Measurements from ENCODE around the gene FCHO2. TPM values are rescaled to one million over a fixed set of nuclear protein-coding genes. Genes with fewer than 3 reads are reported as not detected.

FCHO2 gene
- total RNA-seq, 2 experiments from 2014 or later: 0.54 to 0.93 TPM

DNA sequence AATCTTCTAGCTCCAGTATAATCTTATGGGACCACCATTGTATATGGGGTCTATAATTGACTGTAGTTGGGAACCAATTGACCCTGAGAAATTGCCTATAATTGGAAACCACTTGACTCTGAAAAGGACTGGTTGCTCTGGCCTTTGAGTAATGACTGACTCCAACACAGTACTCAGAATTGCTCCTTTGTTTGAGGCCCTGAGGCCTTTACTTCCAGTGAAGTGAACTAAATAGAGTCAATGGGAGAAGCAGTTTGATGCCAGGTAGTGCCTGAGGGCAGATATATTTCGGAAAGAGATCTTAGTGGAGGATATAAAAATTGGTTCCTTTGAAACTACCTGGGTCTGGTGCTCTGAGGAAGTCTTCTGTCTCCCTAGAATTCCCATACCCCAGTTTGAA is 148.5 kb downstream of the FCHO2 start:
- CTCF ChIA-PET: no interaction called here
- no peaks in the 10 kb centered on the region for H3K36me3 Mint-ChIP-seq (ENCODE audit: low read depth)
- no peak for DNase-seq
- no peak overlapping the region for H3K27ac Mint-ChIP-seq
- intact Hi-C loops (cut with micrococcal nuclease): no loop called here
- H3K9me3 Mint-ChIP-seq: no peaks in the 10 kb centered on the region
- peaks cover 46% of the 10 kb centered on the region for H3K27me3 Mint-ChIP-seq (ENCODE audit: low read depth)
- no peaks in the 10 kb centered on the region for H3K4me1 Mint-ChIP-seq (ENCODE audit: low read depth)
- no peak overlapping the region for H3K4me3 Mint-ChIP-seq

DNA sequence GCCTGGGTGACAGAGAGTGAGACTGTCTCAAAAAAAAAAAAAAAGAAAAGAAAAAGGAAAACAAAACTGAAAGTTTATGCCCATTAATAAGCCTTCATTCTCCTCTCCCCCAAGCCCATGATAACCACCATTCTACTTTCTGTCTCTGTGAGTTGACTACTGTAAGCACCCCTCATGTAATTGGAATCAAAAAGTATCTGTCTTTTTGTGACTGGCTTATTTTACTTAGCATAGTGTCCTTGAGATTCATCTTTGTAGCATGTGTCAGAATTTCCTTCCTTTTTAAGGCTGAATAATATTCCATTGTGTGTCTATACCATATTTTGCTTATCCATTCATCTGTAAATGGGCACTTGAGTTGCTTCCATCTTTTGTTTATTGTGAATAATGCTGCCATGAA is 150.5 kb downstream of the FCHO2 start:
- CTCF ChIA-PET: no interaction called here
- Mint-ChIP-seq H3K36me3 (ENCODE audit: low read depth) (no peaks in the 10 kb centered on the region), H3K4me3 (no peak overlapping the region), H3K27me3 (ENCODE audit: low read depth) (peaks cover 46% of the 10 kb centered on the region), H3K27ac (no peak overlapping the region), H3K9me3 (no peaks in the 10 kb centered on the region), H3K4me1 (ENCODE audit: low read depth) (no peaks in the 10 kb centered on the region)
- intact Hi-C loops (cut with micrococcal nuclease): no loop called here
- no peak for DNase-seq

DNA sequence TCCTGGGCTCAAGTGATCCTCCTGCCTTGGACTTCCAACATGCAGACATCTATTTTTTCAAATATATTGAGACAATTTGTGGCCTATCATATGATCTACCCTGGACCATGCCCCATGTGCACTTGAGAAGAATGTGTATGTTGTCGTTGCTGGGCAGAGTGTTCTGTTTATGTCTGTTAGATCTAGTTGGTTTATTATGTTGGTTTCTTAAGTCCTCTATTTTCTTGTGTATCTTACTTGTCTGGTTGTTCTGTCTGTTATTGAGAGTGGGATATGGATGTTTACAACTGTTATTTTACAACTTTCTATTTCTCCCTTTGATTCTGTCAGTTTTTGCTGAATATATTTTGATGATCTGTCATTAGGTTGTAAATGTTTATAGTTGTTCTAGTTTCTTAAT is 154.3 kb downstream of the FCHO2 start:
- Mint-ChIP-seq H3K9me3 (no peaks in the 10 kb centered on the region), H3K36me3 (ENCODE audit: low read depth) (no peaks in the 10 kb centered on the region), H3K27ac (no peak overlapping the region), H3K4me3 (no peak overlapping the region), H3K27me3 (ENCODE audit: low read depth) (peaks cover 60% of the 10 kb centered on the region), H3K4me1 (ENCODE audit: low read depth) (no peaks in the 10 kb centered on the region)
- intact Hi-C loops (cut with micrococcal nuclease): no loop called here
- CTCF ChIA-PET: interaction anchor here (0.6 kb wide), 1 partner anchor 43 kb away, joined by 4 read pairs; no protein-coding TSS in a partner anchor
- no peak for DNase-seq

DNA sequence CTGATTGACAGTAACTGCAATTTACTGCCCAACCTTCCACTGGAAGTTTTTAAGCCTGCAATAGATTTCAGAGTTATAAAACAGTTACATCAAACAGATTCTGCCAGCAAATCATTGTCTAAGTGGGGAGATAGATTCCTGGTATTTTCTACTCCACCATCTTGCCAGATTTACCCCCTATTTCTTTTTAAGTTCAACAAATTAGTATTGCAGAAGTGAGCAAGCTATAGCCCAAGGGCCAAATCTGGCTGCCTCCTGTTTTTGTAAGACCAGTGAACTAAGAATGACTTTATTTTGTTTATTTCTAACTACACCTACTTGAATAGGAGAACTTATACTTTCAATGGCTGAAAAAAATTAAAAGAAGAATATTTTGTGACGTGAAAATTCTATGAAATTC is 155.7 kb downstream of the FCHO2 start:
- Mint-ChIP-seq H3K9me3 (no peaks in the 10 kb centered on the region), H3K4me1 (ENCODE audit: low read depth) (no peaks in the 10 kb centered on the region), H3K4me3 (no peak overlapping the region), H3K36me3 (ENCODE audit: low read depth) (no peaks in the 10 kb centered on the region), H3K27ac (no peak overlapping the region), H3K27me3 (ENCODE audit: low read depth) (peaks cover 64% of the 10 kb centered on the region)
- CTCF ChIA-PET: no interaction called here
- DNase-seq: no peak
- intact Hi-C loops (cut with micrococcal nuclease): no loop called here

- Mint-ChIP-seq H3K27me3 (ENCODE audit: low read depth) (peaks cover 67% of the 10 kb centered on the region), H3K9me3 (no peaks in the 10 kb centered on the region), H3K4me1 (ENCODE audit: low read depth) (no peaks in the 10 kb centered on the region), H3K27ac (no peak overlapping the region), H3K4me3 (no peak overlapping the region), H3K36me3 (ENCODE audit: low read depth) (no peaks in the 10 kb centered on the region)
- CTCF ChIA-PET: interaction anchor here (0.6 kb wide), 1 partner anchor 460 kb away, joined by 4 read pairs; no protein-coding TSS in a partner anchor
- no peak for DNase-seq
- intact Hi-C loops (cut with micrococcal nuclease): no loop called here
These were observed 156.5 kb downstream of the FCHO2 start for GRCh38 chr5:73112359-73112758.

DNA sequence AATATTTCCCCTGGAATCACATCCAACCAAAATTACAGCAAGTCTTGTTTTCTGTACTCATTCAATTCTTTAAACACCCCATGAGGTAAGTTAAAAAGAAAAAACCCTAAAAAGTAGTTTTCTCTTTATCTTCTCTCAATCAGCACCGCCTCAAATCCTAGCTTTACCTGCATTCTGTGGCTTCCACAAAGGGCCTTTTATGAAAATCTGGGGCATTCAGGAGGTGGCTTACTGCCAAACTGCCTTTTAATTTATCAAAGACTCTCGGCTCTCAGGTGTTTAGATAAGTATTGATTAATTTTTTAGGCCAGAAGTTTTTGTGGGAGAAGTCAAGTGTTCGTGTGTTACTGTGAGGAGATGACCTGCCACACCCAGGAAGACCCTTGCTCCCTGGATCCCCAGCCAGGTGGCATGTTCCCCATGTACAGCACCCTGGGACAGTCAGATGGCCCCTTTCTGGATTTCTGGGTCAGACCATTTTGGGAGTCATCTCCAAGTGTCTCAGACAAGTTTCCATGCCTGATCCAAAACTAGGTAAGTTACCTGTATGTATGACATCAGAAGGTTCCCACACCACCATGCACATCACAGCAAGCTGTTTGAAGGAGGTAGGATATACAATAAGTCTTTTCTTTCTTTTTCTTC is 158.3 kb downstream of the FCHO2 start:
- no peak for DNase-seq
- Mint-ChIP-seq H3K27me3 (ENCODE audit: low read depth) (peaks cover 72% of the 10 kb centered on the region), H3K4me1 (ENCODE audit: low read depth) (no peaks in the 10 kb centered on the region), H3K36me3 (ENCODE audit: low read depth) (no peaks in the 10 kb centered on the region), H3K4me3 (no peak overlapping the region), H3K9me3 (no peaks in the 10 kb centered on the region), H3K27ac (no peak overlapping the region)
- CTCF ChIA-PET: no interaction called here
- intact Hi-C loops (cut with micrococcal nuclease): no loop called here

- H3K36me3 Mint-ChIP-seq (ENCODE audit: low read depth): no peaks in the 10 kb centered on the region
- intact Hi-C loops (cut with micrococcal nuclease): no loop called here
- DNase-seq: no peak
- H3K4me1 Mint-ChIP-seq (ENCODE audit: low read depth): peaks cover 6% of the 10 kb centered on the region
- no peak overlapping the region for H3K4me3 Mint-ChIP-seq
- H3K9me3 Mint-ChIP-seq: no peaks in the 10 kb centered on the region
- CTCF ChIA-PET: no interaction called here
- peaks cover 71% of the 10 kb centered on the region for H3K27me3 Mint-ChIP-seq (ENCODE audit: low read depth)
- H3K27ac Mint-ChIP-seq: no peak overlapping the region
These were observed 159.7 kb downstream of the FCHO2 start for GRCh38 chr5:73115399-73116051.

DNA sequence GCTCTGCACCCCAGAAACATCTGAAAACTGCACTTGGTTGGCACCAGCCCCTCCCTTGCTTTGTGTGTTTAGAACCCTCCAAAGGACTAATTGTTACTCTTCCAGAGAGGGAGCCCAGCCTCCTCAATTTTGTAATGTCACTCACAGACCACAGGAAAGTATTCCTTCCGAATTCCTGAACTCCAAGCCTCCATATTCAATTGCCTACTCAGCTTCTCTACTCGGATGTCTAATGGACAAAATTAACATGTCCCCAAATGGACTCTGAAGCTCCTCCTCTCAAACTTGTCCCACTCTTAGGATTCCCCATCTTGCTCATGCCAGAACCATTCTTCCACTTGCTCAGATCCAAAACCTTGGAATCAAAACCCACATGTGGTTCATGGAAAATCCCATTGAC is 160.7 kb downstream of the FCHO2 start:
- CTCF ChIA-PET: no interaction called here
- Mint-ChIP-seq H3K27me3 (ENCODE audit: low read depth) (peaks cover 78% of the 10 kb centered on the region), H3K36me3 (ENCODE audit: low read depth) (no peaks in the 10 kb centered on the region), H3K4me1 (ENCODE audit: low read depth) (peaks cover 10% of the 10 kb centered on the region), H3K27ac (no peak overlapping the region), H3K4me3 (no peak overlapping the region), H3K9me3 (no peaks in the 10 kb centered on the region)
- DNase-seq: no peak
- intact Hi-C loops (cut with micrococcal nuclease): no loop called here

- H3K27me3 Mint-ChIP-seq (ENCODE audit: low read depth): peaks cover 79% of the 10 kb centered on the region
- intact Hi-C loops (cut with micrococcal nuclease): no loop called here
- no peaks in the 10 kb centered on the region for H3K36me3 Mint-ChIP-seq (ENCODE audit: low read depth)
- no peak overlapping the region for H3K27ac Mint-ChIP-seq
- peaks cover 10% of the 10 kb centered on the region for H3K4me1 Mint-ChIP-seq (ENCODE audit: low read depth)
- H3K9me3 Mint-ChIP-seq: no peaks in the 10 kb centered on the region
- DNase-seq: no peak
- CTCF ChIA-PET: no interaction called here
- no peak overlapping the region for H3K4me3 Mint-ChIP-seq
These were observed 161.4 kb downstream of the FCHO2 start for GRCh38 chr5:73117088-73117740.

- intact Hi-C loops (cut with micrococcal nuclease): no loop called here
These were observed 162.6 kb downstream of the FCHO2 start for GRCh38 chr5:73118391-73118973.

GRCh38 chr5:73119451-73120157 is 163.8 kb downstream of the FCHO2 start:
- H3K4me3 Mint-ChIP-seq: no peak overlapping the region
- intact Hi-C loops (cut with micrococcal nuclease): no loop called here
- H3K27ac Mint-ChIP-seq: no peak overlapping the region
- peaks cover 22% of the 10 kb centered on the region for H3K4me1 Mint-ChIP-seq (ENCODE audit: low read depth)
- H3K36me3 Mint-ChIP-seq (ENCODE audit: low read depth): no peaks in the 10 kb centered on the region
- H3K27me3 Mint-ChIP-seq (ENCODE audit: low read depth): peaks cover 72% of the 10 kb centered on the region
- DNase-seq: peak; percentile 52
- CTCF ChIA-PET: no interaction called here
- H3K9me3 Mint-ChIP-seq: no peaks in the 10 kb centered on the region

More at GRCh38 chr5:73118391-73118973, 162.6 kb downstream of the FCHO2 start:
- CTCF ChIA-PET: interaction anchor here (0.5 kb wide), 1 partner anchor 298 kb away, joined by 3 read pairs; no protein-coding TSS in a partner anchor
- Mint-ChIP-seq H3K9me3 (no peaks in the 10 kb centered on the region), H3K27ac (no peak overlapping the region), H3K36me3 (ENCODE audit: low read depth) (no peaks in the 10 kb centered on the region), H3K4me3 (no peak overlapping the region), H3K4me1 (ENCODE audit: low read depth) (peaks cover 16% of the 10 kb centered on the region), H3K27me3 (ENCODE audit: low read depth) (peaks cover 72% of the 10 kb centered on the region)
- no peak for DNase-seq
